HG03520 (cell line): Measurements from ENCODE around the gene HOXC9.

Experiments
- ATAC-seq: cut with Tn5 transposase; IDR thresholded peaks from one replicate; pipeline ENCODE4 v1.9.1; 2021; ENCODE audit warnings: mild to moderate bottlenecking, moderate library complexity; ENCODE audit not compliant: unreplicated experiment

The HOXC9 gene

GRCh38 chr12:54011665-54012532 lies 11.9 kb downstream of the HOXC9 start:
- no peak for ATAC-seq

GRCh38 chr12:54012631-54013409 lies 12.9 kb downstream of the HOXC9 start:
- no peak for ATAC-seq

- ATAC-seq, result no peak
Observed at GRCh38 chr12:54014377-54015017, 14.5 kb downstream of the HOXC9 start.

GRCh38 chr12:54015018-54015931 lies 15.3 kb downstream of the HOXC9 start:
- ATAC-seq, result no peak

GRCh38 chr12:54016051-54016450 lies 16.1 kb downstream of the HOXC9 start:
- ATAC-seq, result no peak

GRCh38 chr12:54016478-54016964 lies 16.6 kb downstream of the HOXC9 start:
- no peak for ATAC-seq

- peak; percentile 27 for ATAC-seq
Observed at GRCh38 chr12:54017027-54017788, 17.2 kb downstream of the HOXC9 start.

GRCh38 chr12:54017878-54018467 lies 18.0 kb downstream of the HOXC9 start:
- peak; percentile 63 for ATAC-seq

GRCh38 chr12:54018468-54018984 lies 18.6 kb downstream of the HOXC9 start:
- no peak for ATAC-seq

- no peak for ATAC-seq
Observed at GRCh38 chr12:54019091-54019811, 19.3 kb downstream of the HOXC9 start.

GRCh38 chr12:54019924-54020590 lies 20.1 kb downstream of the HOXC9 start:
- no peak for ATAC-seq

- ATAC-seq, result no peak
Observed at GRCh38 chr12:54020591-54021405, 20.8 kb downstream of the HOXC9 start.

GRCh38 chr12:54021432-54022013 lies 21.6 kb downstream of the HOXC9 start:
- no peak for ATAC-seq

- ATAC-seq, result no peak
Observed at GRCh38 chr12:54022960-54023884, 23.3 kb downstream of the HOXC9 start.

GRCh38 chr12:54024127-54024526 lies 24.2 kb downstream of the HOXC9 start:
- ATAC-seq, result no peak
